Tibial artery (tissue), 4 donors: Measurements from ENCODE around the gene MRGPRF.

ENCODE experiments used
- DNase-seq, 2 donors: peaks; one replicate each; pipeline ENCODE4 v3.0.0-alpha.2; 2019
- H3K27ac ChIP-seq, 2 donors: fragments of 200-600 bp; sonication (generic) in 1 of 2; 1 replicate in 1 of 2; 2 replicates in 1 of 2; pipeline ENCODE4 v1.5.1; 2018 to 2019; ENCODE audit warnings: mild to moderate bottlenecking in 1 of 2
- H3K27me3 ChIP-seq, 2 donors: fragments of 200-600 bp; sonication (generic) in 1 of 2; one replicate each; pipeline versions ENCODE4 v1.5.1 to v1.6.0; 2016 to 2019
- H3K36me3 ChIP-seq, 3 donors: fragments of 200-600 bp; sonication (generic) in 2 of 3; one replicate each; pipeline ENCODE4 v1.5.1; 2016 to 2019; ENCODE audit warnings: mild to moderate bottlenecking in 2 of 3
- H3K4me1 ChIP-seq, 4 donors: fragments of 200-600 bp; sonication (generic) in 2 of 4; 1 replicate in 3 of 4; 2 replicates in 1 of 4; pipeline ENCODE4 v1.5.1; 2016 to 2019
- H3K4me3 ChIP-seq, 2 donors: fragments of 200-600 bp; sonication (generic) in 1 of 2; 1 replicate in 1 of 2; 2 replicates in 1 of 2; pipeline ENCODE4 v1.5.1; 2018 to 2019; ENCODE audit warnings: mild to moderate bottlenecking in 2 of 2
- H3K9me3 ChIP-seq, 3 donors: fragments of 200-600 bp; sonication (generic) in 1 of 3; one replicate each; pipeline ENCODE4 v1.5.1; 2016 to 2019
- CTCF ChIP-seq, 2 experiments: fragments of 200-600 bp in 1 of 2; fragments of 450-650 bp in 1 of 2; IDR thresholded peaks; one replicate each; pipeline ENCODE4 v1.5.1; 2017 to 2019; ENCODE audit warnings: antibody characterized with exemption in 2 of 2, mild to moderate bottlenecking in 1 of 2, moderate library complexity in 1 of 2
- intact Hi-C: fragments of 100-400 bp; cut with DNase I; formaldehyde crosslinking; loops from one replicate; pipeline ENCODE4 v1.15.0; 2023; ENCODE audit warnings: low total_unique reads

The MRGPRF gene

GRCh38 chr11:68992743-68993255 is 20.2 kb downstream of the MRGPRF start:
- H3K27me3 ChIP-seq, result peaks cover 0 to 4% of the 10 kb centered on the region in 2 donors
- H3K9me3 ChIP-seq, result no peaks in the 10 kb centered on the region
- no peak for TF ChIP-seq CTCF (IDR thresholded peaks at IDR 0.05)
- DNase-seq, result peak in 1 of 2 donors; percentile 21
- intact Hi-C loops, result no loop called here
- H3K4me3 ChIP-seq, result no peak overlapping the region
- no peaks in the 10 kb centered on the region for H3K36me3 ChIP-seq
- H3K27ac ChIP-seq, result no peak overlapping the region
- H3K4me1 ChIP-seq, result peaks cover 0 to 6% (median under 1%) of the 10 kb centered on the region in 4 donors

GRCh38 chr11:68990995-68991780 is 21.9 kb downstream of the MRGPRF start:
- TF ChIP-seq CTCF (IDR thresholded peaks at IDR 0.05), result no peak
- intact Hi-C loops, result no loop called here
- H3K4me1 ChIP-seq, result peaks cover 0 to 3% (median 0%) of the 10 kb centered on the region in 4 donors
- H3K27me3 ChIP-seq, result peaks cover 0 to 4% of the 10 kb centered on the region in 2 donors
- H3K36me3 ChIP-seq, result no peaks in the 10 kb centered on the region
- no peak overlapping the region for H3K4me3 ChIP-seq
- peak in 1 of 2 donors; percentile 48 for DNase-seq
- H3K27ac ChIP-seq, result no peak overlapping the region
- no peaks in the 10 kb centered on the region for H3K9me3 ChIP-seq

GRCh38 chr11:68989936-68990606 is 23.0 kb downstream of the MRGPRF start:
- H3K4me1 ChIP-seq, result no peaks in the 10 kb centered on the region
- intact Hi-C loops, result no loop called here
- DNase-seq, result peak in 1 of 2 donors; percentile 32

GRCh38 chr11:68988491-68988890 is 24.6 kb downstream of the MRGPRF start:
- Histone ChIP-seq H3K36me3 (no peaks in the 10 kb centered on the region), H3K27ac (no peak overlapping the region), H3K27me3 (no peaks in the 10 kb centered on the region), H3K9me3 (no peaks in the 10 kb centered on the region), H3K4me3 (no peak overlapping the region), H3K4me1 (no peaks in the 10 kb centered on the region)
- intact Hi-C loops, result no loop called here
- no peak for TF ChIP-seq CTCF (IDR thresholded peaks at IDR 0.05)
- no peak for DNase-seq

More at GRCh38 chr11:68989936-68990606, 23.0 kb downstream of the MRGPRF start:
- no peak for TF ChIP-seq CTCF (IDR thresholded peaks at IDR 0.05)
- Histone ChIP-seq H3K4me3 (no peak overlapping the region), H3K9me3 (no peaks in the 10 kb centered on the region), H3K27ac (no peak overlapping the region), H3K36me3 (no peaks in the 10 kb centered on the region), H3K27me3 (peaks cover 0 to 4% of the 10 kb centered on the region in 2 donors)

- Histone ChIP-seq H3K27ac (no peak overlapping the region), H3K4me1 (no peaks in the 10 kb centered on the region), H3K9me3 (no peaks in the 10 kb centered on the region), H3K4me3 (no peak overlapping the region), H3K36me3 (no peaks in the 10 kb centered on the region), H3K27me3 (no peaks in the 10 kb centered on the region)
- TF ChIP-seq CTCF (IDR thresholded peaks at IDR 0.05), result no peak
- DNase-seq, result peak in 1 of 2 donors; percentile 16
- intact Hi-C loops, result no loop called here
Measured at GRCh38 chr11:68987211-68987610, 25.8 kb downstream of the MRGPRF start.
